Measurements from ENCODE around the gene CWC27.

GRCh38 chr5:64899838-64900237 is 131.1 kb downstream of the CWC27 start:
- TF ChIP-seq ZNF114 (tag by site-specific recombination; IDR thresholded peaks at IDR 0.05) (no peak), ZSCAN23 (tag by site-specific recombination; IDR thresholded peaks at IDR 0.05) (no peak), SALL2 (tag by site-specific recombination; IDR thresholded peaks at IDR 0.05; ENCODE audit: borderline replicate concordance) (no peak), ZNF239 (tag by site-specific recombination; IDR thresholded peaks at IDR 0.05) (no peak)
- TF ChIP-seq, protein P1, sequence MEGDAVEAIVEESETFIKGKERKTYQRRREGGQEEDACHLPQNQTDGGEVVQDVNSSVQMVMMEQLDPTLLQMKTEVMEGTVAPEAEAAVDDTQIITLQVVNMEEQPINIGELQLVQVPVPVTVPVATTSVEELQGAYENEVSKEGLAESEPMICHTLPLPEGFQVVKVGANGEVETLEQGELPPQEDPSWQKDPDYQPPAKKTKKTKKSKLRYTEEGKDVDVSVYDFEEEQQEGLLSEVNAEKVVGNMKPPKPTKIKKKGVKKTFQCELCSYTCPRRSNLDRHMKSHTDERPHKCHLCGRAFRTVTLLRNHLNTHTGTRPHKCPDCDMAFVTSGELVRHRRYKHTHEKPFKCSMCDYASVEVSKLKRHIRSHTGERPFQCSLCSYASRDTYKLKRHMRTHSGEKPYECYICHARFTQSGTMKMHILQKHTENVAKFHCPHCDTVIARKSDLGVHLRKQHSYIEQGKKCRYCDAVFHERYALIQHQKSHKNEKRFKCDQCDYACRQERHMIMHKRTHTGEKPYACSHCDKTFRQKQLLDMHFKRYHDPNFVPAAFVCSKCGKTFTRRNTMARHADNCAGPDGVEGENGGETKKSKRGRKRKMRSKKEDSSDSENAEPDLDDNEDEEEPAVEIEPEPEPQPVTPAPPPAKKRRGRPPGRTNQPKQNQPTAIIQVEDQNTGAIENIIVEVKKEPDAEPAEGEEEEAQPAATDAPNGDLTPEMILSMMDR (tag by site-specific recombination; IDR thresholded peaks at IDR 0.05), result no peak
- TF ChIP-seq, protein P2, sequence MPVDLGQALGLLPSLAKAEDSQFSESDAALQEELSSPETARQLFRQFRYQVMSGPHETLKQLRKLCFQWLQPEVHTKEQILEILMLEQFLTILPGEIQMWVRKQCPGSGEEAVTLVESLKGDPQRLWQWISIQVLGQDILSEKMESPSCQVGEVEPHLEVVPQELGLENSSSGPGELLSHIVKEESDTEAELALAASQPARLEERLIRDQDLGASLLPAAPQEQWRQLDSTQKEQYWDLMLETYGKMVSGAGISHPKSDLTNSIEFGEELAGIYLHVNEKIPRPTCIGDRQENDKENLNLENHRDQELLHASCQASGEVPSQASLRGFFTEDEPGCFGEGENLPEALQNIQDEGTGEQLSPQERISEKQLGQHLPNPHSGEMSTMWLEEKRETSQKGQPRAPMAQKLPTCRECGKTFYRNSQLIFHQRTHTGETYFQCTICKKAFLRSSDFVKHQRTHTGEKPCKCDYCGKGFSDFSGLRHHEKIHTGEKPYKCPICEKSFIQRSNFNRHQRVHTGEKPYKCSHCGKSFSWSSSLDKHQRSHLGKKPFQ (tag by site-specific recombination; IDR thresholded peaks at IDR 0.05), result no peak
